ENCODE results near the gene UBLCP1. TPM values are rescaled to one million over a fixed set of nuclear protein-coding genes. Genes with fewer than 3 reads are reported as not detected.

Gene UBLCP1
- total and polyA plus RNA-seq, 2 donors (not counting 3 experiments of a cell fraction or from before 2014, with no cell fraction given) = 5.9 to 20.3 TPM

GRCh38 chr5:159316519-159317383 lies 53.7 kb downstream of the UBLCP1 start:
- no peaks in the 10 kb centered on the region for H3K9me1 ChIP-seq (replicated peaks; ENCODE audit: control insufficient read depth, extremely low read depth, insufficient read depth, low read length)
- intact Hi-C loops (cut with micrococcal nuclease) (loop anchor here (1.0 kb wide), 1 partner anchor 159 kb away; no protein-coding TSS in a partner anchor), dilution Hi-C loops (cut with MboI; ENCODE audit: extremely low pct_ligation_motif_present, low sequenced_read_pairs) (no loop called here)
- H3K4me1 ChIP-seq (ENCODE audit: control insufficient read depth, extremely low read depth, insufficient read depth, low read length) = no peaks in the 10 kb centered on the region
- no peaks in the 10 kb centered on the region for H3K36me3 ChIP-seq (ENCODE audit: control insufficient read depth in 2 of 2, extremely low read depth in 1 of 2, insufficient read depth in 2 of 2, low read length in 2 of 2)
- POLR2A ChIA-PET = no interaction called here
- no TSS peak for BruUV-seq (replicated peaks)
- CTCF ChIA-PET = interaction anchor here (0.7 to 4.5 kb wide), 11 partner anchors 11 to 670 kb away, joined by 3 to 164 read pairs (median 6); no protein-coding TSS in a partner anchor
- no peak overlapping the region for H3K27ac ChIP-seq (ENCODE audit: insufficient read depth, low read depth, low read length)
- peak; percentile 51 for DNase-seq (ENCODE audit: low read depth, low spot score)
- no peaks in the 10 kb centered on the region for H3K9me3 ChIP-seq (replicated peaks; ENCODE audit: control insufficient read depth, insufficient read depth, low read length)
- no peak overlapping the region for H2AFZ ChIP-seq (ENCODE audit: low read depth, low read length)
- no peak for FAIRE-seq
- TF ChIP-seq CTCF (IDR thresholded peaks at IDR 0.05; ENCODE audit: extremely low read depth in 1 of 2, insufficient read depth in 1 of 2, low read depth in 1 of 2, low read length in 2 of 2) (peak; percentile 33 to 69), POLR2A (IDR thresholded peaks at IDR 0.05; ENCODE audit: low read depth, low read length) (no peak)
- no peak overlapping the region for H3K9ac ChIP-seq (replicated peaks; ENCODE audit: extremely low read depth, insufficient read depth, low read length)
- no peak overlapping the region for H3K4me3 ChIP-seq (replicated peaks in 1 of 3; ENCODE audit: insufficient read depth in 1 of 3, low read depth in 1 of 3, low read length in 3 of 3)
- no peak overlapping the region for H3K4me2 ChIP-seq (ENCODE audit: insufficient read depth, low read length)
- H3K79me2 ChIP-seq (ENCODE audit: control insufficient read depth, insufficient read depth, low read length) = no peaks in the 10 kb centered on the region
- peaks cover 4 to 5% of the 10 kb centered on the region in 2 experiments for H3K27me3 ChIP-seq (ENCODE audit: control insufficient read depth in 2 of 2, insufficient read depth in 2 of 2, low read length in 2 of 2)
- no peaks in the 10 kb centered on the region for H4K20me1 ChIP-seq (replicated peaks; ENCODE audit: control insufficient read depth, extremely low read depth, insufficient read depth, low read length)

- DNase-seq (ENCODE audit: low read depth, low spot score) = no peak
- Histone ChIP-seq H3K27ac (ENCODE audit: insufficient read depth, low read depth, low read length) (no peak overlapping the region), H2AFZ (ENCODE audit: low read depth, low read length) (no peak overlapping the region), H3K4me3 (replicated peaks in 1 of 3; ENCODE audit: insufficient read depth in 1 of 3, low read depth in 1 of 3, low read length in 3 of 3) (no peak overlapping the region), H3K9ac (replicated peaks; ENCODE audit: extremely low read depth, insufficient read depth, low read length) (no peak overlapping the region), H3K27me3 (ENCODE audit: control insufficient read depth in 2 of 2, insufficient read depth in 2 of 2, low read length in 2 of 2) (no peaks in the 10 kb centered on the region), H3K79me2 (ENCODE audit: control insufficient read depth, insufficient read depth, low read length) (no peaks in the 10 kb centered on the region), H3K9me1 (replicated peaks; ENCODE audit: control insufficient read depth, extremely low read depth, insufficient read depth, low read length) (no peaks in the 10 kb centered on the region), H3K9me3 (replicated peaks; ENCODE audit: control insufficient read depth, insufficient read depth, low read length) (no peaks in the 10 kb centered on the region), H4K20me1 (replicated peaks; ENCODE audit: control insufficient read depth, extremely low read depth, insufficient read depth, low read length) (no peaks in the 10 kb centered on the region), H3K4me2 (ENCODE audit: insufficient read depth, low read length) (no peak overlapping the region), H3K4me1 (ENCODE audit: control insufficient read depth, extremely low read depth, insufficient read depth, low read length) (no peaks in the 10 kb centered on the region), H3K36me3 (ENCODE audit: control insufficient read depth in 2 of 2, extremely low read depth in 1 of 2, insufficient read depth in 2 of 2, low read length in 2 of 2) (no peaks in the 10 kb centered on the region)
- BruUV-seq (replicated peaks) = no TSS peak
- CTCF ChIA-PET = interaction anchor here (0.7 to 4.5 kb wide), 6 partner anchors 11 to 594 kb away, joined by 3 to 164 read pairs (median 6); no protein-coding TSS in a partner anchor
- TF ChIP-seq JUN (IDR thresholded peaks at IDR 0.05; ENCODE audit: borderline replicate concordance, insufficient read depth, insufficient read length, low read depth) (no peak), POLR2AphosphoS5 (IDR thresholded peaks at IDR 0.05; ENCODE audit: insufficient read depth, low read depth, low read length) (no peak), POLR2A (IDR thresholded peaks at IDR 0.05; ENCODE audit: low read depth, low read length) (no peak), GATA2 (IDR thresholded peaks at IDR 0.05; ENCODE audit: insufficient read depth, insufficient read length, low read depth, low read length) (no peak), MAX (IDR thresholded peaks at IDR 0.05; ENCODE audit: insufficient read depth, insufficient read length) (no peak), CTCF (IDR thresholded peaks at IDR 0.05; ENCODE audit: extremely low read depth in 1 of 2, insufficient read depth in 1 of 2, low read depth in 1 of 2, low read length in 2 of 2) (no peak), EZH2 (IDR thresholded peaks at IDR 0.05; ENCODE audit: borderline replicate concordance, low read depth, low read length, severe bottlenecking) (no peak), MYC (IDR thresholded peaks at IDR 0.05; ENCODE audit: low read depth, low read length) (no peak), FOS (IDR thresholded peaks at IDR 0.05; ENCODE audit: borderline replicate concordance, insufficient read depth, low read length) (no peak)
- FAIRE-seq = no peak
- dilution Hi-C loops (cut with MboI; ENCODE audit: extremely low pct_ligation_motif_present, low sequenced_read_pairs) (no loop called here), intact Hi-C loops (cut with micrococcal nuclease) (no loop called here)
- POLR2A ChIA-PET = no interaction called here
These were observed 54.8 kb downstream of the UBLCP1 start for GRCh38 chr5:159317849-159318248.

Measured in endothelial cell of umbilical vein (primary cell).